H1 (cell line): Measurements from ENCODE around the gene LYVE1. TPM values are rescaled to one million over a fixed set of nuclear protein-coding genes. Genes with fewer than 3 reads are reported as not detected.
A peak's percentile ranks its signal among the peaks of the same experiment; 100 is the strongest.

ENCODE experiments used
- CTCF ChIA-PET: fragments of 300-600 bp; sonication (Branson Sonifier 250); formaldehyde crosslinking; loops from one replicate; lab custom pipeline; 2021; ENCODE audit not compliant: partially characterized antibody; lab: Charles Lee
- POLR2A ChIA-PET: fragments of 300-600 bp; sonication (Branson Sonifier 250); formaldehyde crosslinking; loops from one replicate; lab custom pipeline; 2021; ENCODE audit warnings: inconsistent platforms; ENCODE audit not compliant: partially characterized antibody; lab: Charles Lee
- DNase-seq, 2 experiments: peaks; one replicate each; pipeline versions ENCODE4 v3.0.0 to v3.0.0-alpha.2; 2010 to 2022; ENCODE audit warnings: low spot score in 2 of 2, low read depth in 1 of 2, mixed read lengths in 1 of 2
- FAIRE-seq: peaks from 2 replicates; lab custom pipeline; 2011; peaks lifted over from hg19 to GRCh38; lab: Jason Lieb, UNC
- H2AFZ ChIP-seq: 2 replicates; pipeline ENCODE4 v1.8.1; 2012; ENCODE audit warnings: low read length, inconsistent platforms
- H2AK5ac ChIP-seq: 2 replicates; pipeline ENCODE4 v1.6.1; 2013; ENCODE audit warnings: low read depth, low read length
- H2BK120ac ChIP-seq: replicated peaks from 2 replicates; pipeline ENCODE3; 2013; ENCODE audit warnings: low read depth, low read length, inconsistent platforms
- H2BK12ac ChIP-seq: 2 replicates; pipeline ENCODE4 v1.6.1; 2013; ENCODE audit warnings: low read depth, low read length
- H2BK15ac ChIP-seq: 2 replicates; pipeline ENCODE4 v1.6.1; 2013; ENCODE audit warnings: low read length
- H2BK20ac ChIP-seq: 2 replicates; pipeline ENCODE4 v1.6.1; 2013; ENCODE audit warnings: low read length
- H2BK5ac ChIP-seq: 2 replicates; pipeline ENCODE4 v1.6.1; 2013; ENCODE audit warnings: low read depth, low read length
- H3K14ac ChIP-seq: 2 replicates; pipeline ENCODE4 v1.6.1; 2013; ENCODE audit warnings: inconsistent platforms; ENCODE audit not compliant: insufficient read length
- H3K18ac ChIP-seq: 2 replicates; pipeline ENCODE4 v1.6.1; 2013; ENCODE audit warnings: low read length; ENCODE audit errors: extremely low read depth
- H3K23ac ChIP-seq: 2 replicates; pipeline ENCODE4 v1.6.1; 2013; ENCODE audit warnings: inconsistent platforms; ENCODE audit not compliant: insufficient read length
- H3K23me2 ChIP-seq: 2 replicates; pipeline ENCODE4 v1.6.1; 2013; ENCODE audit warnings: low read depth, low read length
- H3K27ac ChIP-seq: 2 replicates; pipeline ENCODE4 v1.6.1; 2011; ENCODE audit warnings: low read depth, low read length, inconsistent platforms
- H3K27me3 ChIP-seq, 4 experiments: replicated peaks in 1 of 4; 1 replicate in 1 of 4; 2 replicates in 3 of 4; pipeline versions ENCODE4 v1.6.1 to v1.8.1; 2011 to 2013; ENCODE audit warnings: low read length in 3 of 4, mild to moderate bottlenecking in 3 of 4, inconsistent platforms in 2 of 4, mixed read lengths in 2 of 4, moderate library complexity in 1 of 4; ENCODE audit not compliant: control insufficient read depth in 3 of 4, insufficient read depth in 3 of 4; ENCODE audit errors: extremely low read depth in 1 of 4
- H3K36me3 ChIP-seq, 4 experiments: 2 replicates each; pipeline versions ENCODE4 v1.6.1 to v1.8.1; 2011 to 2013; ENCODE audit warnings: mild to moderate bottlenecking in 4 of 4, low read length in 3 of 4, moderate library complexity in 2 of 4, control low read depth in 1 of 4, inconsistent platforms in 1 of 4; ENCODE audit not compliant: insufficient read depth in 4 of 4, control insufficient read depth in 2 of 4
- H3K4ac ChIP-seq: replicated peaks from 2 replicates; pipeline ENCODE3; 2013; ENCODE audit warnings: low read length, low read depth, mixed read lengths, inconsistent platforms; ENCODE audit not compliant: insufficient read length
- H3K4me1 ChIP-seq, 4 experiments: replicated peaks in 1 of 4; 1 replicate in 1 of 4; 2 replicates in 3 of 4; pipeline versions ENCODE4 v1.6.1 to v1.8.1; 2011 to 2013; ENCODE audit warnings: low read length in 3 of 4, inconsistent platforms in 2 of 4, mixed read lengths in 1 of 4; ENCODE audit not compliant: insufficient read depth in 4 of 4, control insufficient read depth in 3 of 4
- H3K4me2 ChIP-seq, 2 experiments: 2 replicates each; pipeline versions ENCODE4 v1.6.1 to v1.8.1; 2011 to 2013; ENCODE audit warnings: low read depth in 2 of 2, low read length in 2 of 2, control low read depth in 1 of 2, inconsistent platforms in 1 of 2, mild to moderate bottlenecking in 1 of 2; ENCODE audit not compliant: insufficient read depth in 1 of 2
- H3K4me3 ChIP-seq, 4 experiments: fragments of 200-600, 300-600 bp in 1 of 4; sonication (generic), shearing (Covaris generic), sonication (Bioruptor Twin) in 1 of 4; 2 replicates each; pipeline versions ENCODE4 v1.5.1 to v1.8.1; 2011 to 2016; ENCODE audit warnings: low read length in 4 of 4, low read depth in 3 of 4, control low read depth in 2 of 4, inconsistent platforms in 2 of 4, mild to moderate bottlenecking in 2 of 4, mixed read lengths in 1 of 4, moderate library complexity in 1 of 4; ENCODE audit not compliant: insufficient read depth in 2 of 4; ENCODE audit errors: extremely low read depth in 1 of 4
- H3K56ac ChIP-seq: replicated peaks from 2 replicates; pipeline ENCODE3; 2013; ENCODE audit warnings: low read depth, mild to moderate bottlenecking, mixed read lengths, low read length, inconsistent platforms; ENCODE audit not compliant: insufficient read length
- H3K79me1 ChIP-seq: 2 replicates; pipeline ENCODE4 v1.6.1; 2013; ENCODE audit warnings: low read depth, low read length, control low read depth
- H3K79me2 ChIP-seq, 2 experiments: 2 replicates each; pipeline versions ENCODE4 v1.6.1 to v1.8.1; 2012 to 2013; ENCODE audit warnings: low read length in 2 of 2, mild to moderate bottlenecking in 2 of 2, inconsistent platforms in 1 of 2; ENCODE audit not compliant: insufficient read depth in 2 of 2, control insufficient read depth in 1 of 2
- H3K9ac ChIP-seq, 4 experiments: replicated peaks in 1 of 4; 1 replicate in 1 of 4; 2 replicates in 3 of 4; pipeline versions ENCODE4 v1.6.1 to v1.8.1; 2011 to 2013; ENCODE audit warnings: low read depth in 3 of 4, low read length in 3 of 4, control low read depth in 2 of 4, mild to moderate bottlenecking in 2 of 4, moderate library complexity in 2 of 4, inconsistent platforms in 1 of 4; ENCODE audit errors: extremely low read depth in 1 of 4
- H3K9me3 ChIP-seq, 2 experiments: 2 replicates each; pipeline versions ENCODE4 v1.6.1 to v1.8.1; 2012 to 2013; ENCODE audit warnings: mild to moderate bottlenecking in 2 of 2, moderate library complexity in 2 of 2, control low read depth in 1 of 2, inconsistent platforms in 1 of 2, low read depth in 1 of 2, low read length in 1 of 2, mixed read lengths in 1 of 2; ENCODE audit not compliant: insufficient read depth in 2 of 2
- H4K20me1 ChIP-seq, 2 experiments: replicated peaks in 1 of 2; 2 replicates each; pipeline versions ENCODE3 to v1.8.1; 2011 to 2013; ENCODE audit warnings: inconsistent platforms in 2 of 2, low read length in 2 of 2, mild to moderate bottlenecking in 1 of 2; ENCODE audit not compliant: insufficient read depth in 2 of 2, control insufficient read depth in 1 of 2
- H4K5ac ChIP-seq: 2 replicates; pipeline ENCODE4 v1.6.1; 2013; ENCODE audit warnings: low read length, low read depth, mixed read lengths, inconsistent platforms; ENCODE audit not compliant: insufficient read length
- H4K8ac ChIP-seq: 2 replicates; pipeline ENCODE4 v1.8.0; 2013; ENCODE audit warnings: mild to moderate bottlenecking, moderate library complexity, low read length, inconsistent platforms; ENCODE audit not compliant: insufficient read depth; ENCODE audit errors: extremely low read depth
- H4K91ac ChIP-seq: replicated peaks from 2 replicates; pipeline ENCODE3; 2013; ENCODE audit warnings: low read length, mixed read lengths, inconsistent platforms; ENCODE audit not compliant: insufficient read length
- CEBPB ChIP-seq: IDR thresholded peaks from 2 replicates; pipeline ENCODE4 v1.6.1; 2012; ENCODE audit warnings: low read depth, low read length
- NRF1 ChIP-seq: IDR thresholded peaks from 2 replicates; pipeline ENCODE4 v1.6.1; 2011; ENCODE audit warnings: mild to moderate bottlenecking, low read depth, low read length, improper control_type of control experiment
- WGBS, 2 experiments: shearing (Covaris generic) in 1 of 2; methylation state at CpG; one replicate each; pipeline versions ENCODE4 v1.1.6 to v1.1.7; 2013 to 2015; ENCODE audit warnings: low lambda C conversion rate in 2 of 2, mixed read lengths in 2 of 2, inconsistent platforms in 1 of 2, low coverage in 1 of 2, missing lambda C conversion rate in 1 of 2; ENCODE audit not compliant: insufficient replicate concordance in 2 of 2, insufficient coverage in 1 of 2, insufficient read length in 1 of 2; ENCODE audit errors: extremely low coverage in 1 of 2, missing lambda C conversion rate in 1 of 2; 5-methylcytosine and 5-hydroxymethylcytosine counted together
- polyA plus RNA-seq, 7 experiments: library from polyadenylated mRNA; depleted of rRNA in 3 of 7; stranded (reverse) in 5 of 7; unstranded in 2 of 7; fragments of >200 nt in 5 of 7; fragments of 200-250 nt in 2 of 7; gene quantifications; 1 replicate in 5 of 7; 2 replicates in 1 of 7; 4 replicates in 1 of 7; pipeline versions ENCODE4 v1.2.1 to v1.2.3, GENCODE V29; 2011 to 2013; ENCODE audit warnings: missing spikeins in 2 of 7, mixed read lengths in 2 of 7
- total RNA-seq: library from RNA; stranded (reverse); fragmentation: NEBNext Ultra II Directional; extraction: Animal tissue kit (Norgen Biotek cat#: 25700); gene quantifications from 2 replicates; pipeline ENCODE4 v1.2.1, GENCODE V29; 2021

Gene LYVE1
- total and polyA plus RNA-seq, 2 of the 8 experiments (the other 6 are each of a cell fraction or from before 2014, with no cell fraction given), result 0.09 TPM; not detected in 1

DNA sequence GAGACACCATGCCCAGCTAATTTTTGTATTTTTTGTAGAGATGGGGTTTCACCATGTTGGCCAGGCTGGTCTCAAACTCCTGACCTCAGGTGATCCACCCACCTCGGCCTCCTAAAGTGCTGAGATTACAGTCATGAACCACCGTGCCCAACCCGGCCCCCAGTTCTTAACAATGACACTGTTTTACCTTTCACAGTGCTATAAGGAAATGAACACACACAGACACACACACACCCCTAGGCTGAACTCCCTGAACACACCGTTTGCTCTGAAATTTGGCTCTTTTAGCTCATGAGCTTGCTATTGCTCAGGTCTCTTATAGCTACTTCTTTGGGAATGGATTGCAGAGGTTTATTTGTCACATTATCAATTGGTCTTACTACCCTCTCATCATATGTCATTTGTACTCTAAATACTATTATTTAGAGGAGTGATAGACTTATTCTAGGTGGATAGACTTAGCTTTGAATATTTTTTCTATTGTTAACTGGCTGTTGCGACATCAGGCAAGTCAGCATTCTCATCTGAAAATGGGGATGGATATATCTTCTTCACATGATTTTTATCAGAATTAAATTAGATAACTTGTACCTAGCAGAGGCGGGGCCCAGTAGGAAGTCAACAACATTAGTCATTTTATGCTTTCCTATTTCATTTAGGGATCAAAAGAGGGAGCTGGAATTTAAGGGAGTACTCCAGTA, 2.1 kb downstream of the LYVE1 start:
- no peak overlapping the region for H2BK15ac ChIP-seq
- no peak overlapping the region for H3K27ac ChIP-seq
- H3K23me2 ChIP-seq, result no peaks in the 10 kb centered on the region
- H4K91ac ChIP-seq, result no peak overlapping the region
- FAIRE-seq (no peak), DNase-seq (no peak)
- H2BK20ac ChIP-seq, result no peak overlapping the region
- WGBS, 2 experiments, result 97% methylated on average over 6 of the region's 6 CpGs; no CpG with 5 or more reads in 1 of the 2 experiments
- H3K4me1 ChIP-seq, result peaks cover 0 to 6% (median 0%) of the 10 kb centered on the region in 4 experiments; a peak in 4 of 7 replicates
- no peak overlapping the region for H3K9ac ChIP-seq
- CTCF ChIA-PET, result interaction anchor here (0.9 to 2.8 kb wide), 6 partner anchors 8 to 69 kb away, joined by 3 to 9 read pairs (median 4); partner anchors contain the start of gene RNF141
- H3K9me3 ChIP-seq, result no peaks in the 10 kb centered on the region
- no peaks in the 10 kb centered on the region for H4K20me1 ChIP-seq
- no peaks in the 10 kb centered on the region for H3K27me3 ChIP-seq
- H2BK5ac ChIP-seq, result no peak overlapping the region
- no peak overlapping the region for H3K23ac ChIP-seq
- no peak overlapping the region for H3K14ac ChIP-seq
- H4K5ac ChIP-seq, result no peak overlapping the region
- POLR2A ChIA-PET, result no interaction called here
- no peak overlapping the region for H3K56ac ChIP-seq
- H3K79me1 ChIP-seq, result no peaks in the 10 kb centered on the region
- H4K8ac ChIP-seq, result no peak overlapping the region
- H2BK12ac ChIP-seq, result no peak overlapping the region
- no peak overlapping the region for H2AK5ac ChIP-seq
- no peak overlapping the region for H3K18ac ChIP-seq
- no peaks in the 10 kb centered on the region for H3K79me2 ChIP-seq
- no peak overlapping the region for H3K4me2 ChIP-seq
- H2AFZ ChIP-seq, result no peak overlapping the region
- no peak overlapping the region for H3K4me3 ChIP-seq
- no peak overlapping the region for H2BK120ac ChIP-seq
- no peak overlapping the region for H3K4ac ChIP-seq
- TF ChIP-seq NRF1 (no peak), CEBPB (peak; percentile 71)
- no peaks in the 10 kb centered on the region for H3K36me3 ChIP-seq
